Raji (cell line): ENCODE measurements around the gene CNTF.

Experiments
- POLR2A ChIP-seq: IDR thresholded peaks from 2 replicates; pipeline ENCODE4 v1.6.1; 2011; ENCODE audit warnings: low read depth, low read length, control low read depth; ENCODE audit not compliant: insufficient read depth

Gene CNTF, protein sequence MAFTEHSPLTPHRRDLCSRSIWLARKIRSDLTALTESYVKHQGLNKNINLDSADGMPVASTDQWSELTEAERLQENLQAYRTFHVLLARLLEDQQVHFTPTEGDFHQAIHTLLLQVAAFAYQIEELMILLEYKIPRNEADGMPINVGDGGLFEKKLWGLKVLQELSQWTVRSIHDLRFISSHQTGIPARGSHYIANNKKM

DNA sequence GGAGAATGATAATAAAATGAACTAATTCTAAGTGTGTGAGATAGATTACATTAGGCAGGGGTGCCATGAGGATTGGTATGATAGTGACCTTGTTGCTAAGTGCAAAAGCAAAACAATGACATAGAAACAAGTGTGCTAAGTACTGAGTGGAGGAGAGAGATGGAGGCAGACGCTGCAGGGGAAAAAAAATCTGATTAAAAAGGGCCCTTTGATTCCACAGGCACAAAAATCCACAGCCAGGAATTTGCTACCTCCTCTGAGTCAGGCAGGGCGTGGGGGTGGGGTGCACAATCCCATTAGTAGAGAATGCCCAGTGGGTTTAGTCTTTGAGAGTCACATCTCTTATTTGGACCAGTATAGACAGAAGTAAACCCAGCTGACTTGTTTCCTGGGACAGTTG, at the start of gene CNTF:
TSS of gene CNTF (plus strand) at position 322 of the 400 bp plus-strand sequence. CDS start 88 bp downstream, outside the sequence.
- TF ChIP-seq POLR2A: no peak

DNA sequence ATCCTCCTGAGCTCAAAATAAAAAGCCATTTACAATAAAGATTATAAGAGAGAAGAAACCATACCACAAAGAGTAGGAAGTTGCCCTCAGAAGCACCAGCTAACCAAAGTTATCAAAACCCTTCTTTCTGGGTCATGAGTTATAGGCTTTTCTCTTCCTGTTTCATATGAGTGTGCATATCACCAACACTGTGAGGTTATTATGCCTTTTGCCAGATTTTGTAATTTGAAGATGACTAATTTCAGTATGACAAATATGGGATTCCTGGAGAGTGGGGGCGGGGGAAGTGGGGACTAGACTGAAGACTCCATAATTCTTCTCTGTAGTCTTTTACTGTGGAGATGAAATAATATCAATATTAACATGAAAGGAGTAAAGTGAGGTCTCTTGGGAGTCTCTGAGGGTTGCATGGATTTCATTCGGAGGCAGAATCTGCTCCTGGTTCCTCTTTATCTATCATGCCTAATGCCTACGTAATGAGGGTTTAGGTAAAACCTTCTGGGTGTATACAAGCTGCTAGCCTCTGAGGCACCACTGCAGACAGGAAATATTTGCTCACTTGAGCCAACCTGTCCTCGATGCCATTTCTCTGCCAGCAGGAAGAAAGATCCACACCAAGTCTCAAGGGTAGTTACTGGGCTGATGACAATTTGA, 48.9 kb upstream of the CNTF start:
- peak; percentile 44; the same call in 1 of the 2 replicates for TF ChIP-seq POLR2A

GRCh38 chr11:58574881-58575280, 47.6 kb upstream of the CNTF start:
- TF ChIP-seq POLR2A: no peak

DNA sequence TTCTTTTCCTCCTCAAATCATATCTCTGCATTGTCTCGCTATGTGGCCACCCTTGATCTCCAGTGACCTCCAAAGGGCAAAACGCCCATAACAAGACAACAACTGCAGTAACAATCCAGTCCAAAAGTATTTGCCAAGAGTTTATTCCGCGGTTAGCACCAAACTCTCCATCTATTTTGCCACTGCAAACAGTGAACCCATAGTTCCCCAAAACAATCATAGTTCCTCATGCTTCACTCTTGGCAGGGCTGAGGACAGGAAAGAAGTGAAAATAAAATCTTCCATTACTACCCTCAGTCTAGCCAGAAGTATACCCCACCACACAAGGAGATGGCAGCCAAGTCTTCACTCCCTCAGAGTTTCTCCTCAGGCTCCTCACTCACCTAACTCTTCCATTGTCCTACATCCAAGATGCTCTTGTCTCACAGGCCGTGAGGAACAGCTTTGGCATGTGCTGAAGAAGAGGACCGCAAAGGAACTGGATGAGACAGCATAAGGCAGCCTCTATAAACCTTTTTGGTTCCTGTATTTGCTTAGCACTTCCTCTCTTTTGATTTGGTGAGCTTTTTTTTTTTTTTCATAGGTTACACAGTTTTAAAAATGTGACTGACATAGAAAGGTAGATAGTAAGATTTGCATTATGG, 47.0 kb upstream of the CNTF start, which contains the start of gene LPXN:
TSS of gene LPXN (minus strand) at position 480 of the 644 bp plus-strand sequence. CDS start at position 396, 84 bp downstream.
- peak; percentile 99 for TF ChIP-seq POLR2A

DNA sequence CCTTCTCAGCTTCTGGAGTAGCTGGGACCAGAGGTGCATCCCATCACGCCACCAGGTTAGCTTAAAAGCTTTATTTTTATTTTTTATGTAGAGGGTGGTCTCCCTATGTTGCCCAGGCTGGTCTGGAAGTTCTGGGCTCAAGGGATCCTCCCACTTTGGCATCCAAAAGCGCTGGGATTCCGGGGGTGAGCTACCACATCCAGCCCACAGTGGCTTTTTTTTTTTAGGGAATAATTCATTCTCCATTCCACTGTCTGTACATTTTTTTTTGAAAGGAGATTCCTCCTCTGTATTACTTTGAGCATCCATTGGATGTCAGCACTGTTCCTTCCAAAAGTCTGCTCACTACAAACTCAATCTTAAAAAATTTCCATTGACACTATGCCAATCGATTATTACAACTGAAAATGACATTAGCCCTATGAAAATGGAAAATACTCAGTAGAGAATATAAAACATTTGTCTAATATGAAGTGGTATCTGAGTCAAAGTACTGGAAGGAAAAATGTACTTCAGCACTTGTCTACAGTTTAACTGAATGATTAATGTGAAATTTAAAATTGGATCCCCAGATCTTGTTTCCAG, 45.5 kb upstream of the CNTF start:
- TF ChIP-seq POLR2A: no peak

DNA sequence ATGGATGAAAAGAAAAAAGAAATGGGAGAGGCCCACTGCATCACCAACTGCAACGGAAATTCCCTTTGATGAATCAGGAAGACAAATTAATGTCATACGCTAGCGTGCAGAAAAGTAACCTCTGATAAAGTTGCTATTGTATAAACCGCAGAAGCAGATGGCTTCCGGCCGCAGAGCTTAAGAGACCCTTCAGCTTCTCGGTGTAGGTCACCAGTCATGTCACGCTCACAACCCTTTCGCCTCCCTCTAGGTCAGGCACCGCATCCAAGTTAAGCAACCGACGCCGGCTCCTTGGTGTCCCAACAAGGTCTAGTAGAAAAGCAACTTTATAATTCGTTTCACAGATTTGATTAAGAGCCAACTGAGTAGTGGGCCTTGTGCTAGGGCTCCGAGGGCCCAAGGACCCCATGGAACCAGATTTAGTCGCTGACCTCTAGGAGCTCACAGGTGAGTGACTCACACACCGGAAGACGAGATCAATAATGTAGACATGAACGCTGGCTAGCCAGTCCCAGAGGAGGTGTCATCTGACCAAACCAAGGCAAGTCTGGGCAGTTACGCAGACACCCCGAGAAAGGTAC, 44.8 kb upstream of the CNTF start:
- TF ChIP-seq POLR2A: peak; percentile 82

DNA sequence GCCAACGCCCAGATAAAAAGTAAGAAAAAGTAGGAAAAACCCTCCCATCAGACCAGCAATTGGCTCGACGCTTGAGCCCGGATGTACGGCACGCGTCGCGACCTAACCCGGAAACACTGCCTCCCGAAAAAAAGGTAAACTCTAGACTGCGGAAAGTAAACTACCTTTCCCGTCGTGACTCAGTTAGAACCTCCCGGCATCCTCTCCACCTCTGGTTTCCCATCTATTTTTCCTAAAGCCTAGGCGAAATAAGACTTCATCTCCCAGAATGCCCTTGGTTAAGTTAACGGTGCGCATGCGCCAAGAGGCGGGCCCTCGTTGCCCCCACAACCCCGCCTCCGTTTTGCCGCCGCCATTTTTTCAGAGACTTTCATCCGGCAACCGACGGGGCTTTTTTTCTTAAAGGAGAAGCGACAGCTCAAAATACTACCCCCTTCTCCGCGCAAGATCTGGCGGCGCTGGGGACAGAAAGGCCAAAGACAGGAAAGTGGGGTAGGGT, 44.3 kb upstream of the CNTF start:
- TF ChIP-seq POLR2A: no peak

DNA sequence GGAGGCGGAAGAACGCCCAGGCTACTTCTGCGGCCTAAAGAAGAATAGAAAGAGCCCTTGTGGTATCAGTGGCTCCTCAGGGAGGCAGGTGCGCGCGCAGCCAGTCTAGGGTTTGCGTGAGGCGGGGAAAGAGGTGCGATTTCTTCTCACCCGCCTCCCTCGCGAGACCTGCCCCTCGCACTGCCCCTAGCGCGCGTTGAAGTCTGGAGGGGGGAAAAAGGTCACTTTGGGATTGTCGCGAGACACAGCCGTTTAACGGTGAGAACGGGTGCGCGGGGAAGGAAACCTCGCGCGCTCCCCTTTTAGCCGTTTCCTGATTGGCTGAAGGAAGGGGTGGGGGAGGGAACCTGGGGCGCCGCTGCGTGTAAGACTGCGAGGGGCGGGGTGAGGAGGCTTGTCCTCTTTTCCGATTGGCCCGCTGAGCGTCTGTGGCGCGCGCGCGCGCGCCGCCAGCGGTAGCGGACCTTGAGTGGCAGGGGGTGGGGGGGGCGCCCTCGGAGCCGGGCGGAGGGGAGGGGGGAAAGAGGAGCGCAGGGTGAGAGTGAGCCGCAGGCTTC, 43.8 kb upstream of the CNTF start, which contains the start of gene ZFP91:
TSS of gene ZFP91 (plus strand) at position 429 of the 557 bp plus-strand sequence. CDS start 219 bp downstream, outside the sequence.
- peak; percentile 61 for TF ChIP-seq POLR2A

DNA sequence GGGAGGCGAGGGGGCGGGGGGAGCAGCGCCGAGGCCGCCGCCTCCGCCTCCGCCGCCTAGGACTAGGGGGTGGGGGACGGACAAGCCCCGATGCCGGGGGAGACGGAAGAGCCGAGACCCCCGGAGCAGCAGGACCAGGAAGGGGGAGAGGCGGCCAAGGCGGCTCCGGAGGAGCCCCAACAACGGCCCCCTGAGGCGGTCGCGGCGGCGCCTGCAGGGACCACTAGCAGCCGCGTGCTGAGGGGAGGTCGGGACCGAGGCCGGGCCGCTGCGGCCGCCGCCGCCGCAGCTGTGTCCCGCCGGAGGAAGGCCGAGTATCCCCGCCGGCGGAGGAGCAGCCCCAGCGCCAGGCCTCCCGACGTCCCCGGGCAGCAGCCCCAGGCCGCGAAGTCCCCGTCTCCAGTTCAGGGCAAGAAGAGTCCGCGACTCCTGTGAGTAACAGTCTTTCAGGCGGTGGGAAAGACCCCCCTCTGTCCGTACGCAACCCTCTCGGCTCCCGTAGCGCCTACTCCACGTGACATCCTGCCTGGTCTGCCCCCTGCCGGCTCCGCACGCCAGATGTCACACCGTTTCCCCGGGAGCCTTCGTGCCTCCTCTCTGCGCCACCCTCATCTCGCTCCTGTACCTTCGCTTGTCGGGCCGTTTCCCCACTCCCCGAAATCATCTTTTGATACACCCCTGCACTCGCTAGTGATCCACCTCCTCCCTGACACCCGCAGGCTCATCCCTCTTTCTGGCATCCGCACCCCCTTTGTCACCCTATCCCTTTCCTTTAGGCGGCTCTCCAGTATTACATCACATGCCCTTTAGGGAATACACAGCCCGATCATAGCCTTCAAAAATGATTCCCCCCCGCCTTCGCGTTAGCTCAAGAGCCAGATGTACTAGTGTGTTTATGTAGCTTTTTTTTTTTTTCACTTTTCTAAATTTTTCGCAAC, 43.0 kb upstream of the CNTF start:
- TF ChIP-seq POLR2A: peak; percentile 96

GRCh38 chr11:58580311-58580710, 42.2 kb upstream of the CNTF start:
- TF ChIP-seq POLR2A: no peak

- TF ChIP-seq POLR2A: no peak
Observed at GRCh38 chr11:58582437-58582836, 40.0 kb upstream of the CNTF start.

DNA sequence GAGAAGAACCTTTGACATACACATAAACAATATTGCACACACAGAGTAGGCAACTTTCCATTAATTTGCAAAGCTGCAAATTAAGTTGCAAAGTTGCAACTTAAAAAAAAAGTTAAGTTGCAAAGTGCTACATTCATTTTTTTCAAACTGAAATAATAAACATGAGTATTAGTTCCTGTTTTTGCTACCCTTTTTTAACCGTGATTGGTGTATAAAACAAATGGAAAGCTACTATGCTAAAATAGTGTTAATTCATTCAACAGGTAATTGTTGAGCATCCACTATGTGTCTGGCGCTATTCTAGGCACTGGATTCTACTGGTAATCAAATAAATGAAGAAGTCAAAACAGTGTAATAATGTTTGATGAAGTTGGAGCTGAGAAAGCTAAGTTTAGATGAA, 35.5 kb upstream of the CNTF start:
- no peak for TF ChIP-seq POLR2A

- TF ChIP-seq POLR2A: no peak
Observed at GRCh38 chr11:58591659-58592058, 30.8 kb upstream of the CNTF start.
